PC-3 (cell line): ENCODE measurements around the gene TTYH2. TPM values are rescaled to one million over a fixed set of nuclear protein-coding genes. Genes with fewer than 3 reads are reported as not detected.

ENCODE experiments used
- ATAC-seq: fragments of 200-7000 bp; cut with Tn5 transposase; 2 replicates; pipeline ENCODE4 v1.9.1; 2020; ENCODE audit warnings: mild to moderate bottlenecking, moderate library complexity
- BruUV-seq: library from RNA; stranded (reverse); fragments of 400-500 nt; replicated peaks from 2 replicates; lab custom pipeline; 2021; lab: Mats Ljungman, UMichigan
- CTCF ChIA-PET: fragments of 300-600 bp; sonication (Branson Sonifier 250); formaldehyde crosslinking; loops from one replicate; lab custom pipeline; 2022; ENCODE audit warnings: antibody characterized with exemption; lab: Charles Lee
- POLR2A ChIA-PET: fragments of 300-600 bp; sonication (Branson Sonifier 250); formaldehyde crosslinking; loops from one replicate; lab custom pipeline; 2022; ENCODE audit warnings: antibody characterized with exemption; ENCODE audit not compliant: unreplicated experiment; lab: Charles Lee
- DNase-seq: peaks from one replicate; pipeline ENCODE4 v3.0.0-alpha.2; 2015
- H2AFZ ChIP-seq: fragments of 300-600 bp; sonication (generic); 2 replicates; pipeline ENCODE4 v1.6.0; 2016; ENCODE audit warnings: antibody characterized with exemption, low read length
- H3F3A ChIP-seq: fragments of 300-600 bp; sonication (generic); one replicate; pipeline ENCODE4 v1.6.0; 2017; ENCODE audit warnings: antibody characterized with exemption, low read length, control low read depth, mild to moderate bottlenecking; ENCODE audit not compliant: unreplicated experiment
- H3K27ac ChIP-seq: fragments of 300-600 bp; sonication (generic); 2 replicates; pipeline ENCODE4 v1.5.1; 2016; ENCODE audit warnings: mild to moderate bottlenecking, low read length
- H3K27me3 ChIP-seq: fragments of 300-600 bp; sonication (generic); 2 replicates; pipeline ENCODE4 v1.6.1; 2016; ENCODE audit warnings: low read length, mixed read lengths
- H3K36me3 ChIP-seq: fragments of 300-600 bp; sonication (generic); 2 replicates; pipeline ENCODE4 v1.6.1; 2016; ENCODE audit warnings: low read depth, mixed run types, low read length, mixed read lengths
- H3K4me1 ChIP-seq: fragments of 300-600 bp; sonication (generic); 2 replicates; pipeline ENCODE4 v1.5.1; 2016; ENCODE audit warnings: low read length; ENCODE audit not compliant: insufficient read depth
- H3K4me2 ChIP-seq: fragments of 300-600 bp; sonication (generic); 2 replicates; pipeline ENCODE4 v1.6.0; 2016; ENCODE audit warnings: low read length
- H3K4me3 ChIP-seq: fragments of 300-600 bp; sonication (generic); 2 replicates; pipeline ENCODE4 v1.5.1; 2016; ENCODE audit warnings: mild to moderate bottlenecking, low read length, mixed read lengths
- H3K79me2 ChIP-seq: fragments of 300-600 bp; sonication (generic); 2 replicates; pipeline ENCODE4 v1.6.1; 2017; ENCODE audit warnings: low read length, mixed read lengths
- H3K9ac ChIP-seq: fragments of 300-600 bp; sonication (generic); 2 replicates; pipeline ENCODE4 v1.6.0; 2016; ENCODE audit warnings: mild to moderate bottlenecking, low read length
- H3K9me2 ChIP-seq: fragments of 300-600 bp; sonication (generic); replicated peaks from 2 replicates; pipeline ENCODE4 v1.6.1; 2016; ENCODE audit warnings: mixed run types, low read length, mixed read lengths
- H3K9me3 ChIP-seq: fragments of 300-600 bp; sonication (generic); 2 replicates; pipeline ENCODE4 v1.6.1; 2016; ENCODE audit warnings: low read length, mixed read lengths
- H4K20me1 ChIP-seq: fragments of 300-600 bp; sonication (generic); 2 replicates; pipeline ENCODE4 v1.6.1; 2016; ENCODE audit warnings: low read length, mixed read lengths
- EZH2 ChIP-seq: fragments of 300-600 bp; sonication (generic); IDR thresholded peaks from one replicate; pipeline ENCODE4 v1.6.1; 2017; ENCODE audit warnings: antibody characterized with exemption, mild to moderate bottlenecking, low read length; ENCODE audit not compliant: unreplicated experiment
- EZH2phosphoT487 ChIP-seq: fragments of 300-600 bp; sonication (generic); IDR thresholded peaks from 2 replicates; pipeline ENCODE4 v1.6.1; 2018; ENCODE audit warnings: mild to moderate bottlenecking, antibody characterized with exemption, low read length, borderline replicate concordance
- intact Hi-C: fragments of 100-400 bp; cut with micrococcal nuclease; formaldehyde crosslinking; loops from 2 replicates; pipeline ENCODE4 v1.9.0; 2023
- total RNA-seq: library from RNA; depleted of rRNA; stranded (reverse); fragments of >200 nt; gene quantifications from 2 replicates; pipeline ENCODE4 v1.2.3, GENCODE V29; 2014
- TF ChIP-seq, protein P1 (sequence below): fragments of 300-600 bp; sonication (generic); conservative IDR thresholded peaks from 2 replicates; pipeline ENCODE4 v1.5.1; 2017; ENCODE audit warnings: antibody characterized with exemption, low read depth, mild to moderate bottlenecking, low read length

Gene TTYH2
- total RNA-seq, 1 experiment from 2014 or later = 17.6 TPM

- Histone ChIP-seq H3K27ac (no peak overlapping the region), H4K20me1 (no peaks in the 10 kb centered on the region), H3K79me2 (no peaks in the 10 kb centered on the region), H3F3A (no peaks in the 10 kb centered on the region), H3K4me1 (no peaks in the 10 kb centered on the region), H2AFZ (no peak overlapping the region), H3K9me3 (no peaks in the 10 kb centered on the region), H3K27me3 (no peaks in the 10 kb centered on the region), H3K4me3 (no peak overlapping the region), H3K36me3 (no peaks in the 10 kb centered on the region), H3K4me2 (no peak overlapping the region), H3K9me2 (no peaks in the 10 kb centered on the region), H3K9ac (no peak overlapping the region)
- CTCF ChIA-PET = no interaction called here
- intact Hi-C loops = no loop called here
- no TSS peak for BruUV-seq
- ATAC-seq = no peak
- no peak for DNase-seq
- POLR2A ChIA-PET = no interaction called here
- TF ChIP-seq EZH2phosphoT487 = no peak
- TF ChIP-seq, protein P1, sequence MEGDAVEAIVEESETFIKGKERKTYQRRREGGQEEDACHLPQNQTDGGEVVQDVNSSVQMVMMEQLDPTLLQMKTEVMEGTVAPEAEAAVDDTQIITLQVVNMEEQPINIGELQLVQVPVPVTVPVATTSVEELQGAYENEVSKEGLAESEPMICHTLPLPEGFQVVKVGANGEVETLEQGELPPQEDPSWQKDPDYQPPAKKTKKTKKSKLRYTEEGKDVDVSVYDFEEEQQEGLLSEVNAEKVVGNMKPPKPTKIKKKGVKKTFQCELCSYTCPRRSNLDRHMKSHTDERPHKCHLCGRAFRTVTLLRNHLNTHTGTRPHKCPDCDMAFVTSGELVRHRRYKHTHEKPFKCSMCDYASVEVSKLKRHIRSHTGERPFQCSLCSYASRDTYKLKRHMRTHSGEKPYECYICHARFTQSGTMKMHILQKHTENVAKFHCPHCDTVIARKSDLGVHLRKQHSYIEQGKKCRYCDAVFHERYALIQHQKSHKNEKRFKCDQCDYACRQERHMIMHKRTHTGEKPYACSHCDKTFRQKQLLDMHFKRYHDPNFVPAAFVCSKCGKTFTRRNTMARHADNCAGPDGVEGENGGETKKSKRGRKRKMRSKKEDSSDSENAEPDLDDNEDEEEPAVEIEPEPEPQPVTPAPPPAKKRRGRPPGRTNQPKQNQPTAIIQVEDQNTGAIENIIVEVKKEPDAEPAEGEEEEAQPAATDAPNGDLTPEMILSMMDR = no peak
- TF ChIP-seq EZH2 = no peak
Measured at GRCh38 chr17:74244128-74244527, 30.8 kb downstream of the TTYH2 start.

DNA sequence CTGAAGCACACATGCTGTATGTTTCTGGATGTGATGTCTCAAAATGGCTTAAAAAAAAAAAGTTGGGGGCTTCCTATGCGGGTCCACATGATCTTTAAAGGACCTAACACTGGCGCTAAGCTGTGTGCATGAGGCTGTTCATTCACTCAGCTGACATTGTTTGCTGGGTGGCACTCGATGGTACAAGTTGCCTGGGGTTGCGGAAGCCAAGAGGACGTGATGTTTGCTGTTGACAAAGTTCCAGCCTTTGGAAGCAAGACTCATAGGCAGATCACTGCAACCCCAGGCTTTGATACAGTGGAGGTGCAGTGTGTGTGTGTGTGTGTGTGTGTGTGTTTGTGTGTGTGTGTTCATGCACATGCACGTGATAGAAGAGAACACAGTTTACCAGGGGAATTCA, 31.2 kb downstream of the TTYH2 start:
- no TSS peak for BruUV-seq

DNA sequence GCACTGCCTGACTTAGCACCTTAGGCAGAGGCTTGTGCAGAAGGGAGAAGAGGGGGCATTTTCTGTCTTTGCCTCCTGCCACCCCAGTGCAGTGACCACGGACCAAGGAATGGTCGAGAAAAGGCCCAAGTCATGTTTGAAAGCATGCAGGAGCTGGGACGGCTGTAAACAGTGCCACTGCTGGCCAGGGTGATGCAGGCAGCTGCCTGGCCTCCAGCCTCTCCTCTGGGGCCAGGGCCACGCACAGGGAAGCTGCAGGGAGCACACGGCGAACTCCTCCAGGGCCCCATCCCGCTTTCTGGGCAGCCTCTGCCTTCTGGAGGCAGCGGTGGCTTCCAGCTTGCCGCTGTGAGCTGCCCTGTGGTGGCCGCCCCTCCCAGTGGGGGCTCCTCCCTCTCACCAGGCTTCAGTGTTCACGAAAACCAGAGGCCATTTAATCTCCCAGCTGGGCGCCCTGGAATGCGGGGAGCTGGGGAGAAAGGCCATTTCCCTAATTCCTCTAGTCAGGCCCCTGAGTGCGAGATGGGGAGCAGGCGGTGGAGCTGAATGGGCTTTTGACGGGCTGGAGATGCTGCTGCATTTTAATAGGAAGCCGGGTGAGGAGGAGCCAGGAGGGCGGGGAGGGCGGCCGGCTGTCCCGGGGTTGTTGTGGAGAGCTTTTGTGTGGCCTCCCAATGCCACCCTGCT, 31.9 kb downstream of the TTYH2 start:
- no peaks in the 10 kb centered on the region for H3F3A ChIP-seq
- intact Hi-C loops = no loop called here

More for the DNA sequence above, 31.2 kb downstream of the TTYH2 start:
- ChIA-PET CTCF (no interaction called here), POLR2A (no interaction called here)
- Histone ChIP-seq H3K27me3 (no peaks in the 10 kb centered on the region), H3K4me2 (no peak overlapping the region), H3K27ac (no peak overlapping the region), H3K9me2 (no peaks in the 10 kb centered on the region), H2AFZ (no peak overlapping the region), H3K9ac (no peak overlapping the region), H3K9me3 (no peaks in the 10 kb centered on the region), H3K4me1 (no peaks in the 10 kb centered on the region), H3K36me3 (no peaks in the 10 kb centered on the region), H4K20me1 (no peaks in the 10 kb centered on the region), H3F3A (no peaks in the 10 kb centered on the region), H3K79me2 (no peaks in the 10 kb centered on the region), H3K4me3 (no peak overlapping the region)
- TF ChIP-seq, protein P1 = no peak
- no peak for TF ChIP-seq EZH2
- TF ChIP-seq EZH2phosphoT487 = no peak
- intact Hi-C loops = no loop called here
- no peak for ATAC-seq
- DNase-seq = no peak

More for the DNA sequence above, 31.9 kb downstream of the TTYH2 start:
- no peak for TF ChIP-seq EZH2phosphoT487
- TF ChIP-seq, protein P1 = no peak
- TF ChIP-seq EZH2 = no peak
- no peaks in the 10 kb centered on the region for H3K4me1 ChIP-seq
- ChIA-PET CTCF (no interaction called here), POLR2A (no interaction called here)
- no peaks in the 10 kb centered on the region for H3K9me3 ChIP-seq
- no peak overlapping the region for H2AFZ ChIP-seq
- H3K27ac ChIP-seq = no peak overlapping the region
- H4K20me1 ChIP-seq = no peaks in the 10 kb centered on the region
- BruUV-seq = no TSS peak
- no peaks in the 10 kb centered on the region for H3K27me3 ChIP-seq
- H3K9ac ChIP-seq = no peak overlapping the region
- no peaks in the 10 kb centered on the region for H3K79me2 ChIP-seq
- no peak overlapping the region for H3K4me2 ChIP-seq
- H3K9me2 ChIP-seq = no peaks in the 10 kb centered on the region
- H3K36me3 ChIP-seq = no peaks in the 10 kb centered on the region
- no peak overlapping the region for H3K4me3 ChIP-seq
- DNase-seq (no peak), ATAC-seq (no peak)
